T47D (cell line): Measurements from ENCODE around the gene KLHL26.
A peak's percentile ranks its signal among the peaks of the same experiment; 100 is the strongest.

ENCODE experiments used
- DNase-seq, 2 experiments: peaks; one replicate each; pipeline versions ENCODE4 v3.0.0 to v3.0.0-alpha.2; 2011 to 2012; ENCODE audit warnings: low read depth in 1 of 2, low spot score in 1 of 2
- JUND ChIP-seq: IDR thresholded peaks from 2 replicates; pipeline ENCODE4 v1.6.1; 2012; ENCODE audit warnings: low read depth
- in situ Hi-C: cut with HindIII; loops from 2 replicates; pipeline ENCODE4 v1.10.0; 2016; ENCODE audit warnings: low sequenced_read_pairs, low pct_unique_long_range_greater_than_20kb

Gene KLHL26

GRCh38 chr19:18683109-18683957 lies 46.5 kb downstream of the KLHL26 start, which contains the start of gene CRTC1:
Gene CRTC1 (plus strand): TSS chr19:18683680. CDS start chr19:18683703, 23 bp downstream.
- no peak for TF ChIP-seq JUND
- DNase-seq: peak; percentile 88 to 90
- in situ Hi-C loops: no loop called here

- in situ Hi-C loops: no loop called here
- DNase-seq: no peak
- TF ChIP-seq JUND: no peak
Observed at GRCh38 chr19:18683958-18684641, 47.3 kb downstream of the KLHL26 start.

DNA sequence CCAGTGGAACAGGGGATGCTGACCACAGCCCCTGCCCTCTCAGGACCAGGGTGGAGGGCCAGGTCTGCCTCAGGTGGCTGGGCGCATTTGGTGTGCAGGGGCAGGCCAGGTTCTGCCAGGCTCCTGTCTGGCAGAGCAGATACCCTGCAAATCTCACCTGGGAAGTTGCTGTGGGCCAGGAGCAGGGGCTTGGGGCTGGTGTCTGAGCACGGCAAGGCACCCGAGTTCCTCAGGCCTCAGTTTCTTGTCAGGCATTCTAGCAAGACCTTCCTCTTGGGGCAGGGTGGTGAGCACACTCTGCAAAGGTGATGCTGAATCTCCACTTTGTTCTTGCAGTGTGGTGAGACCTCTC lies 47.8 kb downstream of the KLHL26 start:
- no peak for TF ChIP-seq JUND
- in situ Hi-C loops: no loop called here
- no peak for DNase-seq

- in situ Hi-C loops: no loop called here
- TF ChIP-seq JUND: no peak
- no peak for DNase-seq
Observed at GRCh38 chr19:18685597-18686190, 48.9 kb downstream of the KLHL26 start.

- TF ChIP-seq JUND: no peak
- in situ Hi-C loops: no loop called here
- DNase-seq: no peak
Observed at GRCh38 chr19:18687740-18688465, 51.1 kb downstream of the KLHL26 start.

DNA sequence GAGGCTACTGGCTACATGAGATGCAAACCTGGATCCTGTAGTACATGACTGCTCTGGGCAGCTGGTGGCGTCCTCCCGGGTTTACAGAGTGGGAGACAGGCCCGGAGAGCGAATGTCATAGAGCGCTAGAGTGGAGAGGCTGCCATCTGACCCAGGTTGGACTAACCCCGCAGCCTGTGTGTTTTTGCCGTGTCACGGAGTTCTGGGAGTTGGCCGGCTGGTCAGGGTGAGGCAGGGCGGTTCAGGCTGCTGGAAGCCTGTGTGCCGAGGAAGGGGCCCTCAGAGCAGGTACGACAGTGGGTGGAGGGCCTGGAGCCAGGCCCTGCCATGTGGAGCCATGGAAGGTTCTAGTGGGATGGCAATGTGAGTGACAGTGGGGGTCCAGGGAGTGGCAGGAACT lies 59.2 kb downstream of the KLHL26 start:
- TF ChIP-seq JUND: no peak
- in situ Hi-C loops: no loop called here
- DNase-seq: no peak

- peak in 1 of 2 experiments; percentile 20 for DNase-seq
- no peak for TF ChIP-seq JUND
- in situ Hi-C loops: no loop called here
Observed at GRCh38 chr19:18697680-18698079, 60.9 kb downstream of the KLHL26 start.

GRCh38 chr19:18698321-18699167 lies 61.7 kb downstream of the KLHL26 start:
- in situ Hi-C loops: no loop called here
- no peak for DNase-seq
- TF ChIP-seq JUND: no peak

DNA sequence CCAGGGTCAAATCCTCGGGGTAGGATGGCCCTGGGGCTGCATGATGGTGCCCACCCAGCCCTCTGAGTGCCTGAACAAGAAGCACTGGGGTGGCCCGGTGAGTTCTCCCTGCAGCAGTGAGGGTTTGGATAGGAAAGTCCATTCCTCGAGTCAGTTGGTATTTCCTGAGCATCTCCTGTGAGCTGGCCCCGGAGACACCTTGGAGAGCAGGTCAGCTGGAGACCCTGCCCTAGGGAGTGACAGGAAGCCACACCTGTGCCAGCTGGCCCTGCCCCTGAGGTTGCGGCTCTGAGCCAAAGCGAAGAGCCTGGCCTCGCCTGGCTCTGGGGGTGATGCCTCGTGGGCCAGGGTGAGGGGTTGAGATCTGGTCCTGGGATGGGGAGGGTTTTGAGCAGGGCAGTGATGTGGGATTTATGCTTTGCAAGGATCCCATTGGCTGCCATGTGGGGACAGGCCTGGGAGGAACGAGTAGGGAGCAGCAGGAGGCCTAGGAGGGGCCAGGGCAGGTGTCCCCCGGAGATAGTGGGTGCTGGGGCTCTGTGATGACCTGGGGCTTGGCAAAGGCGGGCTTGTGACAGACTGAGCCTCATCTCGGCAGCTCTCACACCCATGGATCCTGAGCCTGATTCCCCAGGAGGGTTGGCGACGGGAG lies 62.7 kb downstream of the KLHL26 start:
- DNase-seq: no peak
- in situ Hi-C loops: no loop called here
- TF ChIP-seq JUND: no peak

GRCh38 chr19:18700501-18701249 lies 63.8 kb downstream of the KLHL26 start:
- in situ Hi-C loops: no loop called here
- no peak for TF ChIP-seq JUND

DNA sequence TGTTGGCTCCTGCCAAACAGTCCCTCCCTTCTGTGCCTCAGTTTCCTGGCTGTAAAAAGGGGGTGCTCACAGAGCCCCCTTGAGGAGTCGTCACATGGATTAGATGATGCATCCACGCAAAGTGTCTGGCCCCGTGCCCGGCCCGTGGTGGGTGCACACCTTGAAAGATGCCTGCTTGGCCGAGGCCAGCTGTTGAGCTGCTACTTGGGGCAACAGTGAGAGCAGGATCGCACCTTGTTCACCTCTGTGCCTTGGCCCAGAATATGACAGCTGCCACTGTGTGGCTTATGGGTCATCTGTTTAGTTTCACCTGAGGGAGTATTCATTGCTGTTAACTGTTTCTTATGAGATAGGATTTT lies 64.4 kb downstream of the KLHL26 start:
- DNase-seq: no peak
- in situ Hi-C loops: no loop called here
- TF ChIP-seq JUND: no peak

More at GRCh38 chr19:18700501-18701249, 63.8 kb downstream of the KLHL26 start:
- DNase-seq: no peak
